A549 (cell line): Measurements from ENCODE around the gene AQP6. TPM values are rescaled to one million over a fixed set of nuclear protein-coding genes. Genes with fewer than 3 reads are reported as not detected.

ENCODE experiments used
- ATAC-seq, 2 experiments: fragments of 200-7000 bp in 1 of 2; fragments of >200 bp in 1 of 2; cut with Nextera tagmentation in 1 of 2; cut with Tn5 transposase in 1 of 2; 3 replicates each; pipeline versions ENCODE4 v1.8.0 to v1.9.1; 2018 to 2020; ENCODE audit warnings: mild to moderate bottlenecking in 1 of 2, moderate library complexity in 1 of 2
- CTCF ChIA-PET: fragments of 300-600 bp; sonication (Branson Sonifier 250); formaldehyde crosslinking; extraction: SDS; loops from one replicate; lab custom pipeline; 2021; ENCODE audit warnings: antibody characterized with exemption, inconsistent platforms; lab: Yijun Ruan, JAX
- POLR2A ChIA-PET: fragments of 350-600 bp; formaldehyde crosslinking; extraction: SDS; loops from one replicate; lab custom pipeline; 2021; ENCODE audit warnings: antibody characterized with exemption, inconsistent platforms; lab: Yijun Ruan, JAX
- DNase-seq, 2 experiments: peaks; one replicate each; pipeline versions ENCODE4 v3.0.0 to v3.0.0-alpha.2; 2011 to 2016; ENCODE audit warnings: low read depth in 1 of 2, low spot score in 1 of 2
- FAIRE-seq: peaks from 2 replicates; lab custom pipeline; 2011; peaks lifted over from hg19 to GRCh38; lab: Jason Lieb, UNC
- H3K27ac ChIP-seq, 2 experiments: fragments of >200 bp; sonication (Bioruptor Twin); formaldehyde crosslinking; 3 replicates each; pipeline ENCODE4 v1.5.1; 2016 to 2017
- H3K4me1 ChIP-seq: fragments of >200 bp; sonication (Bioruptor Twin); formaldehyde crosslinking; 3 replicates; pipeline ENCODE4 v1.6.1; 2016
- H3K4me2 ChIP-seq: fragments of >200 bp; sonication (Bioruptor Twin); formaldehyde crosslinking; 3 replicates; pipeline ENCODE4 v1.6.1; 2016
- H3K4me3 ChIP-seq: fragments of >200 bp; sonication (Bioruptor Twin); formaldehyde crosslinking; 3 replicates; pipeline ENCODE4 v1.5.1; 2016
- H3K9me3 ChIP-seq: fragments of >200 bp; sonication (Bioruptor Twin); formaldehyde crosslinking; 3 replicates; pipeline ENCODE4 v1.6.1; 2016
- BHLHE40 ChIP-seq: IDR thresholded peaks from 2 replicates; pipeline ENCODE4 v1.6.1; 2012; ENCODE audit warnings: low read depth, low read length, inconsistent platforms
- CEBPB ChIP-seq, 2 experiments: fragments of >200 bp in 1 of 2; sonication (Bioruptor Twin) in 1 of 2; formaldehyde crosslinking in 1 of 2; IDR thresholded peaks; 2 replicates each; pipeline ENCODE4 v1.6.1; 2012 to 2016
- FOSL2 ChIP-seq, 2 experiments: fragments of 450-650 bp in 1 of 2; fragments of >200 bp in 1 of 2; sonication (Bioruptor Twin) in 1 of 2; formaldehyde crosslinking; IDR thresholded peaks; 2 replicates each; pipeline versions ENCODE4 v1.5.0 to v1.6.1; 2016 to 2020; ENCODE audit warnings: mild to moderate bottlenecking in 1 of 2, moderate library complexity in 1 of 2
- FOXS1 ChIP-seq: fragments of 250-450 bp; sonication (Bioruptor Pico); IDR thresholded peaks from 2 replicates; pipeline ENCODE4 v1.5.0; 2020; ENCODE audit warnings: mild to moderate bottlenecking, moderate library complexity
- HDAC2 ChIP-seq: fragments of 200-600 bp; sonication (generic); IDR thresholded peaks from 2 replicates; pipeline ENCODE4 v1.6.1; 2016
- JUN ChIP-seq, 2 experiments: fragments of >200 bp; sonication (Bioruptor Twin); formaldehyde crosslinking; IDR thresholded peaks; 2 replicates in 1 of 2; 3 replicates in 1 of 2; pipeline ENCODE4 v1.6.1; 2016 to 2017
- JUNB ChIP-seq: fragments of >200 bp; sonication (Bioruptor Twin); formaldehyde crosslinking; IDR thresholded peaks from 2 replicates; pipeline ENCODE4 v1.6.1; 2016
- MYC ChIP-seq: IDR thresholded peaks from 2 replicates; pipeline ENCODE4 v1.6.1; 2012; ENCODE audit warnings: mild to moderate bottlenecking, inconsistent platforms, low read length, improper control_type of control experiment, borderline replicate concordance
- NPAS2 ChIP-seq: fragments of 250-450 bp; sonication (Bioruptor Pico); IDR thresholded peaks from 2 replicates; pipeline ENCODE4 v1.8.0; 2022; ENCODE audit warnings: mild to moderate bottlenecking, moderate library complexity, borderline replicate concordance
- POLR2A ChIP-seq: IDR thresholded peaks from 2 replicates; pipeline ENCODE4 v1.6.1; 2012; ENCODE audit warnings: mild to moderate bottlenecking, low read length
- RCOR1 ChIP-seq: fragments of 150-350 bp; IDR thresholded peaks from 2 replicates; pipeline ENCODE4 v1.6.1; 2014; ENCODE audit warnings: antibody characterized with exemption, low read length, low read depth
- SREBF2 ChIP-seq: fragments of 450-650 bp; IDR thresholded peaks from 2 replicates; pipeline ENCODE4 v1.6.1; 2014; ENCODE audit warnings: mild to moderate bottlenecking, moderate library complexity
- ZFP36 ChIP-seq: fragments of 450-650 bp; IDR thresholded peaks from 2 replicates; pipeline ENCODE4 v1.6.1; 2014; ENCODE audit warnings: borderline replicate concordance; ENCODE audit not compliant: partially characterized antibody
- ZSCAN20 ChIP-seq: fragments of 250-450 bp; sonication (Bioruptor Pico); IDR thresholded peaks from 2 replicates; pipeline ENCODE4 v1.8.0; 2022; ENCODE audit warnings: mild to moderate bottlenecking, moderate library complexity
- WGBS: methylation state at CpG from one replicate; pipeline ENCODE4 v1.1.6; 2017; ENCODE audit errors: missing lambda C conversion rate; 5-methylcytosine and 5-hydroxymethylcytosine counted together
- polyA plus RNA-seq, 4 experiments: library from polyadenylated mRNA; depleted of rRNA in 3 of 4; stranded (reverse); fragments of >200 nt; fragmentation: RNase III in 1 of 4; extraction: RNeasy Plus Mini Kit Qiagen cat#74134 plus additional on column Dnase treatment in 1 of 4; gene quantifications; 2 replicates in 3 of 4; 3 replicates in 1 of 4; pipeline ENCODE4 v1.2.3, GENCODE V29; 2011 to 2017
- TF ChIP-seq, protein P1 (sequence below): IDR thresholded peaks from 2 replicates; pipeline ENCODE4 v1.6.1; 2012
- TF ChIP-seq, protein P2 (sequence below): IDR thresholded peaks from 2 replicates; pipeline ENCODE4 v1.6.1; 2012; ENCODE audit warnings: low read depth, borderline replicate concordance
- TF ChIP-seq, protein P3 (sequence below): fragments of 250-450 bp; sonication (Bioruptor Pico); IDR thresholded peaks from 2 replicates; pipeline ENCODE4 v1.5.0; 2020; ENCODE audit warnings: low read depth, mild to moderate bottlenecking, moderate library complexity

Gene AQP6
- polyA plus RNA-seq, 2 of the 4 experiments (the other 2 are of a cell fraction): 0.05 TPM; not detected in 1

DNA sequence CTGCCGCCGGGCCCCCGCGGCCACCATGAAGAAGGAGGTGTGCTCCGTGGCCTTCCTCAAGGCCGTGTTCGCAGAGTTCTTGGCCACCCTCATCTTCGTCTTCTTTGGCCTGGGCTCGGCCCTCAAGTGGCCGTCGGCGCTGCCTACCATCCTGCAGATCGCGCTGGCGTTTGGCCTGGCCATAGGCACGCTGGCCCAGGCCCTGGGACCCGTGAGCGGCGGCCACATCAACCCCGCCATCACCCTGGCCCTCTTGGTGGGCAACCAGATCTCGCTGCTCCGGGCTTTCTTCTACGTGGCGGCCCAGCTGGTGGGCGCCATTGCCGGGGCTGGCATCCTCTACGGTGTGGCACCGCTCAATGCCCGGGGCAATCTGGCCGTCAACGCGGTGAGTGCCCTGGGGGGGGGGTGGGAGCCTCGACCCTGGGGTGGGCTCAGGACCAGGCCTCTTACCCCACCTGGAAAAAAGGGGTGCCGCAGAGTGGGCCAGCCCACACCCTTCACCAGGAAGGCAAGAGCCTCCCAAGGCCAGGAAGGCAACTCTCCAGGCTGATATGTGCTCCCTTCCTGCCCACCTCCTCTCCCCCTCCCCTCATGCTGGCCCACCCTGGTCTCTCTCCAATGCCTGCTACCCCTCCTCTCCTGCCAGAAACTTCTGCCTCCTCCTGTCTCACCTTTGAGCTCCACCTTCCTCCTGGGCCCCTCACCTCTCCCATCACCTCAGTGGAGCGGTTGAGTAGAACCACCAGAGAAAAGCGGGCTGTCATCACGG, 10.6 kb upstream of the AQP6 start:
- peak overlapping the region; percentile 57 for H3K4me2 ChIP-seq

DNA sequence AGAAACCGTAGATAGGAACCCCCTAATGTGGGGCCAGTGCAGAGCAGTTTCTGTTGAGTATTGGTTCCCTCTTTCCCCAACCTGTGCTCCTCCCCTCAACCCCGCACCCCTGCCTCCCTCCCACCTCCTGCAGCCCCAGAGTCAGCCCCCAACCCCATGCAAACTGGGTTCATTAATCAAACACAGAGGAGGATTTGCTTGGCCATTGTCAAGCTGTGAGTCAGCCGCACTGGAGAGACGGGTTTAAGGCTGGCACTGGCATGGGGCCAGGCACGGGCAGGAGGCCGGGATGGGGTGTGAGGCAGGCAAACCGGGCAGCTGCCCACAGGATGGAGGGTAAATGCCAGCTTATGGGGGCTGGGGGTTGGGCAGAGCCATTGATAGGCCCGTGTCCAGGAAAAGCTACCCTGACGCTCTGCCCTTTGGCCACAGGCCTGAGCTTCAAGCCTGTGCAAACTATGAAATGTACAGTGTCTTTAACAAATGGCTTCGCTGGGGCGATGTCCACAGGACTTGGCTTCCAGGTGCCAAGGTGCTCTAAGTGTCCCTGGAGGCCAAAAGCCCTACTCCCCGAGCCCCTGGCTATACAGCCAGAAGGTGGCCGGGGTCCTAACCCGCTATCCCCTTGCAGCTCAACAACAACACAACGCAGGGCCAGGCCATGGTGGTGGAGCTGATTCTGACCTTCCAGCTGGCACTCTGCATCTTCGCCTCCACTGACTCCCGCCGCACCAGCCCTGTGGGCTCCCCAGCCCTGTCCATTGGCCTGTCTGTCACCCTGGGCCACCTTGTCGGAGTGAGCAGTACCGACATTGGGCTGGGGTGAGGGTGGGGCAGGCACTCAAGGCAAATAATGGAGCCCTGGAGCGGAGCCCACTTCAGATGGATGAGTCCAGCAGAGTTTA, 9.6 kb upstream of the AQP6 start:
- WGBS: 56% methylated on average over 21 of the region's 21 CpGs
- Histone ChIP-seq H3K4me2 (peak overlapping the region; percentile 57), H3K27ac (peak overlapping the region in 1 of 2 experiments; percentile 74; a peak in 3 of 6 replicates), H3K9me3 (no peaks in the 10 kb centered on the region), H3K4me3 (no peak overlapping the region)
- no peak for FAIRE-seq
- DNase-seq: peak; percentile 65 to 77
- POLR2A ChIA-PET: interaction anchor here (1.0 kb wide), 1 partner anchor 122 kb away, joined by 3 read pairs; the partner anchor contains the start of gene SMARCD1
- peak; percentile 12 to 15; a peak in 3 of 6 replicates for ATAC-seq
- TF ChIP-seq, protein P1, sequence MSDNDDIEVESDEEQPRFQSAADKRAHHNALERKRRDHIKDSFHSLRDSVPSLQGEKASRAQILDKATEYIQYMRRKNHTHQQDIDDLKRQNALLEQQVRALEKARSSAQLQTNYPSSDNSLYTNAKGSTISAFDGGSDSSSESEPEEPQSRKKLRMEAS: peak; percentile 68
- TF ChIP-seq JUNB (no peak), SREBF2 (no peak), BHLHE40 (peak; percentile 38; the same call in 1 of the 2 replicates), FOSL2 (IDR thresholded peaks at IDR 0.05) (peak; percentile 30; the same call in 1 of the 2 replicates), FOSL2 (CRISPR knock-in tag; IDR thresholded peaks at IDR 0.05) (peak; percentile 50; the same call in 1 of the 2 replicates), HDAC2 (no peak)
- TF ChIP-seq, protein P2, sequence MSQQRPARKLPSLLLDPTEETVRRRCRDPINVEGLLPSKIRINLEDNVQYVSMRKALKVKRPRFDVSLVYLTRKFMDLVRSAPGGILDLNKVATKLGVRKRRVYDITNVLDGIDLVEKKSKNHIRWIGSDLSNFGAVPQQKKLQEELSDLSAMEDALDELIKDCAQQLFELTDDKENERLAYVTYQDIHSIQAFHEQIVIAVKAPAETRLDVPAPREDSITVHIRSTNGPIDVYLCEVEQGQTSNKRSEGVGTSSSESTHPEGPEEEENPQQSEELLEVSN: 0 out of 2 replicates have a peak, but pooled peaks have one; percentile 36
- TF ChIP-seq, protein P3, sequence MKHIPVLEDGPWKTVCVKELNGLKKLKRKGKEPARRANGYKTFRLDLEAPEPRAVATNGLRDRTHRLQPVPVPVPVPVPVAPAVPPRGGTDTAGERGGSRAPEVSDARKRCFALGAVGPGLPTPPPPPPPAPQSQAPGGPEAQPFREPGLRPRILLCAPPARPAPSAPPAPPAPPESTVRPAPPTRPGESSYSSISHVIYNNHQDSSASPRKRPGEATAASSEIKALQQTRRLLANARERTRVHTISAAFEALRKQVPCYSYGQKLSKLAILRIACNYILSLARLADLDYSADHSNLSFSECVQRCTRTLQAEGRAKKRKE: no peak
- TF ChIP-seq, all 56 proteins: peak for 4
- CTCF ChIA-PET: interaction anchor here (0.8 to 29.8 kb wide), 13 partner anchors 9 to 185 kb away, joined by 3 to 708 read pairs (median 4); partner anchors contain the start of genes AQP2, ASIC1 and SMARCD1
- peaks cover 30% of the 10 kb centered on the region for H3K4me1 ChIP-seq

More for the DNA sequence above, 10.6 kb upstream of the AQP6 start:
- Histone ChIP-seq H3K4me3 (no peak overlapping the region), H3K9me3 (no peaks in the 10 kb centered on the region), H3K4me1 (peaks cover 30% of the 10 kb centered on the region), H3K27ac (peak overlapping the region in 1 of 2 experiments; percentile 74; a peak in 3 of 6 replicates)
- WGBS: 93% methylated on average over 36 of the region's 37 CpGs
- FAIRE-seq: no peak
- TF ChIP-seq ZSCAN20 (CRISPR knock-in tag) (no peak), ZFP36 (no peak), NPAS2 (CRISPR knock-in tag) (no peak), POLR2A (no peak), CEBPB (IDR thresholded peaks at IDR 0.05) (no peak), RCOR1 (no peak), SREBF2 (no peak), JUNB (no peak), BHLHE40 (no peak), FOXS1 (CRISPR knock-in tag) (no peak), MYC (no peak), JUN (IDR thresholded peaks at IDR 0.05) (no peak)
- no peak for DNase-seq
- ATAC-seq: no peak
- ChIA-PET CTCF (interaction anchor here (0.9 to 29.8 kb wide), 9 partner anchors 14 to 184 kb away, joined by 3 to 708 read pairs (median 6); partner anchors contain the start of genes AQP2, ASIC1 and SMARCD1), POLR2A (interaction anchor here (1.0 kb wide), 1 partner anchor 123 kb away, joined by 3 read pairs; the partner anchor contains the start of gene SMARCD1)
